PC-3 (cell line): ENCODE data around the gene PIAS1. TPM values are rescaled to one million over a fixed set of nuclear protein-coding genes. Genes with fewer than 3 reads are reported as not detected.
A peak's percentile ranks its signal among the peaks of the same experiment; 100 is the strongest.

Experiments used
- ATAC-seq: fragments of 200-7000 bp; cut with Tn5 transposase; 2 replicates; pipeline ENCODE4 v1.9.1; 2020; ENCODE audit warnings: mild to moderate bottlenecking, moderate library complexity
- BruUV-seq: library from RNA; stranded (reverse); fragments of 400-500 nt; replicated peaks from 2 replicates; lab custom pipeline; 2021; lab: Mats Ljungman, UMichigan
- CTCF ChIA-PET: fragments of 300-600 bp; sonication (Branson Sonifier 250); formaldehyde crosslinking; loops from one replicate; lab custom pipeline; 2022; ENCODE audit warnings: antibody characterized with exemption; lab: Charles Lee
- POLR2A ChIA-PET: fragments of 300-600 bp; sonication (Branson Sonifier 250); formaldehyde crosslinking; loops from one replicate; lab custom pipeline; 2022; ENCODE audit warnings: antibody characterized with exemption; ENCODE audit not compliant: unreplicated experiment; lab: Charles Lee
- DNase-seq: peaks from one replicate; pipeline ENCODE4 v3.0.0-alpha.2; 2015
- H2AFZ ChIP-seq: fragments of 300-600 bp; sonication (generic); 2 replicates; pipeline ENCODE4 v1.6.0; 2016; ENCODE audit warnings: antibody characterized with exemption, low read length
- H3F3A ChIP-seq: fragments of 300-600 bp; sonication (generic); one replicate; pipeline ENCODE4 v1.6.0; 2017; ENCODE audit warnings: antibody characterized with exemption, low read length, control low read depth, mild to moderate bottlenecking; ENCODE audit not compliant: unreplicated experiment
- H3K27ac ChIP-seq: fragments of 300-600 bp; sonication (generic); 2 replicates; pipeline ENCODE4 v1.5.1; 2016; ENCODE audit warnings: mild to moderate bottlenecking, low read length
- H3K27me3 ChIP-seq: fragments of 300-600 bp; sonication (generic); 2 replicates; pipeline ENCODE4 v1.6.1; 2016; ENCODE audit warnings: low read length, mixed read lengths
- H3K36me3 ChIP-seq: fragments of 300-600 bp; sonication (generic); 2 replicates; pipeline ENCODE4 v1.6.1; 2016; ENCODE audit warnings: low read depth, mixed run types, low read length, mixed read lengths
- H3K4me1 ChIP-seq: fragments of 300-600 bp; sonication (generic); 2 replicates; pipeline ENCODE4 v1.5.1; 2016; ENCODE audit warnings: low read length; ENCODE audit not compliant: insufficient read depth
- H3K4me2 ChIP-seq: fragments of 300-600 bp; sonication (generic); 2 replicates; pipeline ENCODE4 v1.6.0; 2016; ENCODE audit warnings: low read length
- H3K4me3 ChIP-seq: fragments of 300-600 bp; sonication (generic); 2 replicates; pipeline ENCODE4 v1.5.1; 2016; ENCODE audit warnings: mild to moderate bottlenecking, low read length, mixed read lengths
- H3K79me2 ChIP-seq: fragments of 300-600 bp; sonication (generic); 2 replicates; pipeline ENCODE4 v1.6.1; 2017; ENCODE audit warnings: low read length, mixed read lengths
- H3K9ac ChIP-seq: fragments of 300-600 bp; sonication (generic); 2 replicates; pipeline ENCODE4 v1.6.0; 2016; ENCODE audit warnings: mild to moderate bottlenecking, low read length
- H3K9me2 ChIP-seq: fragments of 300-600 bp; sonication (generic); replicated peaks from 2 replicates; pipeline ENCODE4 v1.6.1; 2016; ENCODE audit warnings: mixed run types, low read length, mixed read lengths
- H3K9me3 ChIP-seq: fragments of 300-600 bp; sonication (generic); 2 replicates; pipeline ENCODE4 v1.6.1; 2016; ENCODE audit warnings: low read length, mixed read lengths
- H4K20me1 ChIP-seq: fragments of 300-600 bp; sonication (generic); 2 replicates; pipeline ENCODE4 v1.6.1; 2016; ENCODE audit warnings: low read length, mixed read lengths
- EZH2 ChIP-seq: fragments of 300-600 bp; sonication (generic); IDR thresholded peaks from one replicate; pipeline ENCODE4 v1.6.1; 2017; ENCODE audit warnings: antibody characterized with exemption, mild to moderate bottlenecking, low read length; ENCODE audit not compliant: unreplicated experiment
- EZH2phosphoT487 ChIP-seq: fragments of 300-600 bp; sonication (generic); IDR thresholded peaks from 2 replicates; pipeline ENCODE4 v1.6.1; 2018; ENCODE audit warnings: mild to moderate bottlenecking, antibody characterized with exemption, low read length, borderline replicate concordance
- intact Hi-C: fragments of 100-400 bp; cut with micrococcal nuclease; formaldehyde crosslinking; loops from 2 replicates; pipeline ENCODE4 v1.9.0; 2023
- total RNA-seq: library from RNA; depleted of rRNA; stranded (reverse); fragments of >200 nt; gene quantifications from 2 replicates; pipeline ENCODE4 v1.2.3, GENCODE V29; 2014
- TF ChIP-seq, protein P1 (sequence below): fragments of 300-600 bp; sonication (generic); conservative IDR thresholded peaks from 2 replicates; pipeline ENCODE4 v1.5.1; 2017; ENCODE audit warnings: antibody characterized with exemption, low read depth, mild to moderate bottlenecking, low read length

PIAS1 gene
- total RNA-seq, 1 experiment from 2014 or later: 21.9 TPM

DNA sequence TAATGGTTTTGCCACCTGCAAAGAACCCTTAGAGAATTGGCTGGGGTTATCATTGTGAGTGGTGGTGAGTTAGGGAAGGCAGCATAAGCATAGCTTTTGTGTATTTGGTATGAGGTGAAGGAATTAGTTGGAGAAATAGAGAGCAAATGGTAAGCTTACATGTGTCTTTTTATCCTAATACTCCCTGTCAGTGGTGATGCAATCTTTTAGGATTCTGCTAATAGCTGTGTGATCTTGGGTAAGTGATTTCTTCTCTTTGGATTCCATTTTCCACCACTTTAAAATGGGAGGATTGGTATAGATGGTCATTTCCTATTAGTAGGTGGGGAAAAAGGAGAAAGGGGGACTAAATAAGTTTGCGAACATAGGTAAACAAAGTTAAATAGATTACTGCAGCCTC is 30.9 kb downstream of the PIAS1 start:
- Histone ChIP-seq H3K9me3 (no peaks in the 10 kb centered on the region), H2AFZ (no peak overlapping the region), H3K4me1 (no peaks in the 10 kb centered on the region), H4K20me1 (peaks cover 14% of the 10 kb centered on the region; the same call in 1 of the 2 replicates), H3K79me2 (peaks cover 70% of the 10 kb centered on the region), H3F3A (no peaks in the 10 kb centered on the region), H3K4me2 (no peak overlapping the region), H3K27ac (no peak overlapping the region), H3K27me3 (no peaks in the 10 kb centered on the region), H3K9me2 (no peaks in the 10 kb centered on the region), H3K36me3 (peaks cover 9% of the 10 kb centered on the region; the same call in 1 of the 2 replicates), H3K9ac (no peak overlapping the region), H3K4me3 (no peak overlapping the region)
- DNase-seq (no peak), ATAC-seq (no peak)
- no peak for TF ChIP-seq EZH2
- TF ChIP-seq EZH2phosphoT487: no peak
- TF ChIP-seq, protein P1, sequence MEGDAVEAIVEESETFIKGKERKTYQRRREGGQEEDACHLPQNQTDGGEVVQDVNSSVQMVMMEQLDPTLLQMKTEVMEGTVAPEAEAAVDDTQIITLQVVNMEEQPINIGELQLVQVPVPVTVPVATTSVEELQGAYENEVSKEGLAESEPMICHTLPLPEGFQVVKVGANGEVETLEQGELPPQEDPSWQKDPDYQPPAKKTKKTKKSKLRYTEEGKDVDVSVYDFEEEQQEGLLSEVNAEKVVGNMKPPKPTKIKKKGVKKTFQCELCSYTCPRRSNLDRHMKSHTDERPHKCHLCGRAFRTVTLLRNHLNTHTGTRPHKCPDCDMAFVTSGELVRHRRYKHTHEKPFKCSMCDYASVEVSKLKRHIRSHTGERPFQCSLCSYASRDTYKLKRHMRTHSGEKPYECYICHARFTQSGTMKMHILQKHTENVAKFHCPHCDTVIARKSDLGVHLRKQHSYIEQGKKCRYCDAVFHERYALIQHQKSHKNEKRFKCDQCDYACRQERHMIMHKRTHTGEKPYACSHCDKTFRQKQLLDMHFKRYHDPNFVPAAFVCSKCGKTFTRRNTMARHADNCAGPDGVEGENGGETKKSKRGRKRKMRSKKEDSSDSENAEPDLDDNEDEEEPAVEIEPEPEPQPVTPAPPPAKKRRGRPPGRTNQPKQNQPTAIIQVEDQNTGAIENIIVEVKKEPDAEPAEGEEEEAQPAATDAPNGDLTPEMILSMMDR: no peak
- no TSS peak for BruUV-seq
- CTCF ChIA-PET: interaction anchor here (0.6 kb wide), 1 partner anchor 231 kb away, joined by 3 read pairs; no protein-coding TSS in a partner anchor
- POLR2A ChIA-PET: no interaction called here
- intact Hi-C loops: no loop called here

DNA sequence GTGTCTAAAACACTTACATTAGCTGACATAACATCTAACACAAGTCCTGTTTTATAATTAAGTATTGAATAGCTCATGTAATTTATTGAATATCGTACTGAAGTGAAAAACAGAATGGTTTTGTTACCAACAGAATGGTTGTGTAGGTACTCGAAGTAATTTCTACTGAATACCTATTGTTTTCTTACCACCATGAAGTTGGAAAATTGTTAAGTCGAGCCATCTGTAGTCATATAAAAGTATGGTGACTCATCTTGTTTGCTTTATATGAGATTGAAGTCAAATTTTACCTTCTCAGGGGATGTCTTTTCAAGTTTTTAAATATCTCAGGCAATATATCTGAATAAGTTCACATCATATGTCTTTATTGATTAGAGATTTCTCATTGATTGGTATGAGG is 37.6 kb downstream of the PIAS1 start:
- H3K4me1 ChIP-seq: peaks cover 10% of the 10 kb centered on the region
- H3K9ac ChIP-seq: no peak overlapping the region
- ATAC-seq (peak; percentile 66), DNase-seq (peak; percentile 58)
- no peak for TF ChIP-seq EZH2
- TF ChIP-seq EZH2phosphoT487: no peak
- TF ChIP-seq, protein P1: no peak
- H3K36me3 ChIP-seq: peaks cover 23% of the 10 kb centered on the region
- H3F3A ChIP-seq: no peaks in the 10 kb centered on the region
- H3K4me3 ChIP-seq: no peak overlapping the region
- ChIA-PET CTCF (no interaction called here), POLR2A (no interaction called here)
- intact Hi-C loops: loop anchor here (10.0 kb wide), 1 partner anchor 63 kb away; no protein-coding TSS in a partner anchor
- no peaks in the 10 kb centered on the region for H3K9me2 ChIP-seq
- peaks cover 55% of the 10 kb centered on the region for H3K79me2 ChIP-seq
- H3K9me3 ChIP-seq: peaks cover 3% of the 10 kb centered on the region; the same call in 1 of the 2 replicates
- no peaks in the 10 kb centered on the region for H3K27me3 ChIP-seq
- H4K20me1 ChIP-seq: 0 out of 2 replicates have a peak, but pooled peaks cover 8% of the 10 kb centered on the region
- BruUV-seq: no TSS peak
- peak overlapping the region; percentile 18; the same call in 1 of the 2 replicates for H3K4me2 ChIP-seq
- no peak overlapping the region for H3K27ac ChIP-seq
- no peak overlapping the region for H2AFZ ChIP-seq

DNA sequence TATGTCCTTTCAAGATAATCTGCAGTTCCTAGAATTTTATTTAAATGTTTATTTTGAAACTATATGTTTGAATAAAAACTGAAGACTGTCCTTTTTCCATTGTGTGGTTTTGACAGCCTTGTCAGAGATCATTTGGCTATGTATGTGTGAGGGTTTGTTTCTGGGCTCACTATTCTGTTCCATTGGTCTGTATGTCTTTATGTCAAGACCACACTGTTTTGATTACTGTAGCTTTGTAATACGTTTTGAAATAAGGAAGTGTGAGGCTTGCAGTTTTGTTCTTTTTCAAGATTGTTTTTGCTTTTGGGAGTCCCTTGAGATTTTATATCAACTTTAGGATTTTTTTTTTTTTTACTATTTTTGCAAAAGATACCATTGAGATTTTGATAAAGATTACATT is 42.0 kb downstream of the PIAS1 start:
- H3F3A ChIP-seq: no peaks in the 10 kb centered on the region
- no peak overlapping the region for H3K4me2 ChIP-seq
- H3K9ac ChIP-seq: no peak overlapping the region
- no TSS peak for BruUV-seq
- ChIA-PET CTCF (interaction anchor here (0.7 kb wide), 1 partner anchor 12 kb away, joined by 5 read pairs; no protein-coding TSS in a partner anchor), POLR2A (no interaction called here)
- H3K4me1 ChIP-seq: peaks cover 10% of the 10 kb centered on the region
- no peak overlapping the region for H3K27ac ChIP-seq
- H4K20me1 ChIP-seq: 0 out of 2 replicates have a peak, but pooled peaks cover 8% of the 10 kb centered on the region
- H3K9me2 ChIP-seq: no peaks in the 10 kb centered on the region
- no peak overlapping the region for H2AFZ ChIP-seq
- ATAC-seq (no peak), DNase-seq (no peak)
- H3K79me2 ChIP-seq: peaks cover 81% of the 10 kb centered on the region
- no peak overlapping the region for H3K4me3 ChIP-seq
- peaks cover 7% of the 10 kb centered on the region; the same call in 1 of the 2 replicates for H3K9me3 ChIP-seq
- intact Hi-C loops: loop anchor here (10.0 kb wide), 1 partner anchor 59 kb away; no protein-coding TSS in a partner anchor
- H3K36me3 ChIP-seq: peaks cover 25% of the 10 kb centered on the region
- H3K27me3 ChIP-seq: no peaks in the 10 kb centered on the region
- TF ChIP-seq EZH2phosphoT487 (no peak), EZH2 (no peak)
- TF ChIP-seq, protein P1: no peak
